GM12872 (cell line): ENCODE measurements around the gene FAAH.

ENCODE experiments used
- CTCF ChIP-seq: IDR thresholded peaks from 3 replicates; pipeline ENCODE4 v1.5.1; 2011; ENCODE audit warnings: low read depth, mild to moderate bottlenecking, low read length, moderate library complexity; ENCODE audit not compliant: insufficient read depth

FAAH gene

GRCh38 chr1:46455951-46456350, 61.8 kb downstream of the FAAH start:
- TF ChIP-seq CTCF, result no peak

GRCh38 chr1:46456411-46456963, 62.4 kb downstream of the FAAH start:
- no peak for TF ChIP-seq CTCF

GRCh38 chr1:46457178-46457577, 63.1 kb downstream of the FAAH start:
- TF ChIP-seq CTCF, result no peak

- no peak for TF ChIP-seq CTCF
These were observed 64.1 kb downstream of the FAAH start for GRCh38 chr1:46458190-46458589.

GRCh38 chr1:46458846-46459245, 64.7 kb downstream of the FAAH start:
- TF ChIP-seq CTCF, result no peak

GRCh38 chr1:46459315-46459714, 65.2 kb downstream of the FAAH start:
- no peak for TF ChIP-seq CTCF

GRCh38 chr1:46461017-46461808, 67.1 kb downstream of the FAAH start:
- no peak for TF ChIP-seq CTCF
